DMS79 treated with DMSO at 0.1 percent for 48 hours (cell line): Measurements from ENCODE around the gene DBN1.

Source experiments
- DNase-seq: peaks from one replicate; lab custom pipeline; 2025; lab: John Stamatoyannopoulos, UW

DBN1 gene

GRCh38 chr5:177443144-177443983 lies 30.1 kb downstream of the DBN1 start:
- no peak for DNase-seq

GRCh38 chr5:177442066-177442826 lies 31.2 kb downstream of the DBN1 start:
- no peak for DNase-seq

GRCh38 chr5:177440990-177441780 lies 32.2 kb downstream of the DBN1 start:
- no peak for DNase-seq

GRCh38 chr5:177440211-177440989 lies 33.0 kb downstream of the DBN1 start:
- no peak for DNase-seq

GRCh38 chr5:177439518-177440053 lies 33.8 kb downstream of the DBN1 start:
- DNase-seq = no peak

- DNase-seq = no peak
Observed at GRCh38 chr5:177438468-177438867, 35.0 kb downstream of the DBN1 start.

- no peak for DNase-seq
Observed at GRCh38 chr5:177437623-177438022, 35.8 kb downstream of the DBN1 start.

- DNase-seq = no peak
Observed at GRCh38 chr5:177435847-177436536, 37.4 kb downstream of the DBN1 start.

- no peak for DNase-seq
Observed at GRCh38 chr5:177434942-177435738, 38.3 kb downstream of the DBN1 start.

- DNase-seq = no peak
Observed at GRCh38 chr5:177434437-177434836, 39.0 kb downstream of the DBN1 start.

- no peak for DNase-seq
Observed at GRCh38 chr5:177433658-177434217, 39.7 kb downstream of the DBN1 start.

GRCh38 chr5:177432839-177433657 lies 40.4 kb downstream of the DBN1 start:
- no peak for DNase-seq

- DNase-seq = no peak
Observed at GRCh38 chr5:177432143-177432838, 41.1 kb downstream of the DBN1 start.

- DNase-seq = no peak
Observed at GRCh38 chr5:177431317-177432142, 41.9 kb downstream of the DBN1 start.

GRCh38 chr5:177430972-177431316 lies 42.5 kb downstream of the DBN1 start:
- no peak for DNase-seq

GRCh38 chr5:177430140-177430951 lies 43.1 kb downstream of the DBN1 start:
- DNase-seq = no peak
